ENCODE results near the gene KLHDC8A. TPM values are rescaled to one million over a fixed set of nuclear protein-coding genes. Genes with fewer than 3 reads are reported as not detected.

Gene KLHDC8A
- polyA plus RNA-seq, 1 donor (not counting 4 experiments of a cell fraction or from before 2014, with no cell fraction given) = not detected

DNA sequence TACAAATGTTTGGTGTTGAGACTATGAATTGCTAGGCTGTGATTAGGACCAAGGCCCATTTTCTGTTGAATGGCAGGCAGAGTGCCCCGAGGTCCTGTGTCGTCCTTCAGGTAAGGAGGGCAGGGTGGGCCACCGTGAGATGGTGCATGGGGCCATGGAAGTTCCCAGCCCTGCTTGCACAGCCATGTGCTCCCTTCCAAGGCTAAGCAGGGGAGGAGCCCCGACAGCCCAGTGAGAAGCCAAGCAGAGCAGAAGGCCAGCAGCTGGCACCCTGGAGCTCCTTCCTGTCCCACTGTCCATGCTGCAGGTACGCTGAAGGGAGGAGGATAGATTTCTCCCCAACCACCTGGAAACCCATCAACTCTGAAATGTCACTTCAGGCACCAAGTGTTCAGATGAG is 27.0 kb downstream of the KLHDC8A start:
- H3K27ac ChIP-seq (ENCODE audit: control insufficient read depth, insufficient read depth, low read length) = no peak overlapping the region
- dilution Hi-C loops (cut with MboI; ENCODE audit: extremely low pct_ligation_motif_present, low sequenced_read_pairs) = no loop called here
- no peaks in the 10 kb centered on the region for H4K20me1 ChIP-seq (ENCODE audit: control insufficient read depth, extremely low read depth, insufficient read depth, low read length)
- no peaks in the 10 kb centered on the region for H3K9me1 ChIP-seq (ENCODE audit: control insufficient read depth, extremely low read depth, insufficient read depth, low read length)
- H3K4me1 ChIP-seq (ENCODE audit: control insufficient read depth, extremely low read depth, insufficient read depth, low read length) = peaks cover 7% of the 10 kb centered on the region
- H3K9me3 ChIP-seq (ENCODE audit: control insufficient read depth, low read depth, low read length) = no peaks in the 10 kb centered on the region
- H3K36me3 ChIP-seq (ENCODE audit: control insufficient read depth in 2 of 2, extremely low read depth in 1 of 2, insufficient read depth in 2 of 2, low read length in 2 of 2) = no peaks in the 10 kb centered on the region
- no peaks in the 10 kb centered on the region for H3K79me2 ChIP-seq (ENCODE audit: control insufficient read depth, insufficient read depth, low read length)
- no peak for DNase-seq (ENCODE audit: low read depth, low spot score)
- H3K4me3 ChIP-seq (ENCODE audit: control insufficient read depth in 2 of 3, extremely low read depth in 1 of 3, insufficient read depth in 2 of 3, low read depth in 1 of 3, low read length in 3 of 3) = no peak overlapping the region
- peaks cover 17% of the 10 kb centered on the region for H3K27me3 ChIP-seq (ENCODE audit: control insufficient read depth, extremely low read depth, insufficient read depth, low read length)
- no peak overlapping the region for H3K4me2 ChIP-seq (ENCODE audit: control insufficient read depth, extremely low read depth, insufficient read depth, low read depth, low read length)
- no peak for TF ChIP-seq EZH2 (IDR thresholded peaks at IDR 0.05; ENCODE audit: low read length)
- TF ChIP-seq, protein P1, sequence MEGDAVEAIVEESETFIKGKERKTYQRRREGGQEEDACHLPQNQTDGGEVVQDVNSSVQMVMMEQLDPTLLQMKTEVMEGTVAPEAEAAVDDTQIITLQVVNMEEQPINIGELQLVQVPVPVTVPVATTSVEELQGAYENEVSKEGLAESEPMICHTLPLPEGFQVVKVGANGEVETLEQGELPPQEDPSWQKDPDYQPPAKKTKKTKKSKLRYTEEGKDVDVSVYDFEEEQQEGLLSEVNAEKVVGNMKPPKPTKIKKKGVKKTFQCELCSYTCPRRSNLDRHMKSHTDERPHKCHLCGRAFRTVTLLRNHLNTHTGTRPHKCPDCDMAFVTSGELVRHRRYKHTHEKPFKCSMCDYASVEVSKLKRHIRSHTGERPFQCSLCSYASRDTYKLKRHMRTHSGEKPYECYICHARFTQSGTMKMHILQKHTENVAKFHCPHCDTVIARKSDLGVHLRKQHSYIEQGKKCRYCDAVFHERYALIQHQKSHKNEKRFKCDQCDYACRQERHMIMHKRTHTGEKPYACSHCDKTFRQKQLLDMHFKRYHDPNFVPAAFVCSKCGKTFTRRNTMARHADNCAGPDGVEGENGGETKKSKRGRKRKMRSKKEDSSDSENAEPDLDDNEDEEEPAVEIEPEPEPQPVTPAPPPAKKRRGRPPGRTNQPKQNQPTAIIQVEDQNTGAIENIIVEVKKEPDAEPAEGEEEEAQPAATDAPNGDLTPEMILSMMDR (optimal IDR thresholded peaks at IDR 0.05 in 1 of 3, IDR thresholded peaks at IDR 0.05 in 1 of 3, conservative IDR thresholded peaks at IDR 0.05 in 1 of 3; ENCODE audit: extremely low read depth in 1 of 3, insufficient read depth in 2 of 3, low read length in 3 of 3) = no peak
- no peak overlapping the region for H3K9ac ChIP-seq (ENCODE audit: control insufficient read depth, extremely low read depth, insufficient read depth, low read length)
- FAIRE-seq = no peak
- no peak overlapping the region for H2AFZ ChIP-seq (ENCODE audit: control insufficient read depth, low read length)

DNA sequence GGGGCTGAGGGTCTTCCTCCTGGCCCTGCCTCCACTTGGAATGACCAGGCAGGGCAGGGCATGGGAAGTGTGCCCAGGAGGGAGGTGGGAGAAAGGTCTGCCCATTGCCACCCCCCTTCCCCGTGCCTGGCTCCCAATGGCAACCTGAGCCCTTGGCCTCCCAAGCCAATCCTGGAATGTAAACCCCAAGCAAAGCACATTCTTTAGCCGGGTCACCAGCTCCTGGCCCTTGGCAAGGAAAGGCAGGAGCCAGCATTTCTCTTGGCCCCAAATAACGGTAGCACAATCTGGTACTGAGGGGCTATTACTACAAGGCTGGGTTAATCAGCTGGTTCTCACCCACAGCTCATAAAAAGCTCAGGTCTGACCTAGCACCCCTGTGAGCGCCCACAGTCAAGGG is 28.2 kb downstream of the KLHDC8A start:
- FAIRE-seq (no peak), DNase-seq (ENCODE audit: low read depth, low spot score) (no peak)
- dilution Hi-C loops (cut with MboI; ENCODE audit: extremely low pct_ligation_motif_present, low sequenced_read_pairs) = no loop called here
- Histone ChIP-seq H3K4me2 (ENCODE audit: control insufficient read depth, extremely low read depth, insufficient read depth, low read depth, low read length) (no peak overlapping the region), H3K4me3 (ENCODE audit: control insufficient read depth in 2 of 3, extremely low read depth in 1 of 3, insufficient read depth in 2 of 3, low read depth in 1 of 3, low read length in 3 of 3) (no peak overlapping the region), H3K27me3 (ENCODE audit: control insufficient read depth, extremely low read depth, insufficient read depth, low read length) (peaks cover 17% of the 10 kb centered on the region), H3K9ac (ENCODE audit: control insufficient read depth, extremely low read depth, insufficient read depth, low read length) (no peak overlapping the region), H4K20me1 (ENCODE audit: control insufficient read depth, extremely low read depth, insufficient read depth, low read length) (no peaks in the 10 kb centered on the region), H3K79me2 (ENCODE audit: control insufficient read depth, insufficient read depth, low read length) (no peaks in the 10 kb centered on the region), H3K9me1 (ENCODE audit: control insufficient read depth, extremely low read depth, insufficient read depth, low read length) (no peaks in the 10 kb centered on the region), H3K4me1 (ENCODE audit: control insufficient read depth, extremely low read depth, insufficient read depth, low read length) (peaks cover 10% of the 10 kb centered on the region), H2AFZ (ENCODE audit: control insufficient read depth, low read length) (no peak overlapping the region), H3K36me3 (ENCODE audit: control insufficient read depth in 2 of 2, extremely low read depth in 1 of 2, insufficient read depth in 2 of 2, low read length in 2 of 2) (no peaks in the 10 kb centered on the region), H3K9me3 (ENCODE audit: control insufficient read depth, low read depth, low read length) (no peaks in the 10 kb centered on the region), H3K27ac (ENCODE audit: control insufficient read depth, insufficient read depth, low read length) (no peak overlapping the region)
- TF ChIP-seq EZH2 (IDR thresholded peaks at IDR 0.05; ENCODE audit: low read length) = no peak
- TF ChIP-seq, protein P1 (optimal IDR thresholded peaks at IDR 0.05 in 1 of 3, IDR thresholded peaks at IDR 0.05 in 1 of 3, conservative IDR thresholded peaks at IDR 0.05 in 1 of 3; ENCODE audit: extremely low read depth in 1 of 3, insufficient read depth in 2 of 3, low read length in 3 of 3) = no peak

Data from keratinocyte (primary cell).